Fibroblast of gingiva (primary cell): ENCODE results near the gene DDX25.

Experiments used
- DNase-seq: peaks from one replicate; pipeline ENCODE4 v3.0.0-alpha.2; 2011; ENCODE audit warnings: low read depth

The DDX25 gene

DNA sequence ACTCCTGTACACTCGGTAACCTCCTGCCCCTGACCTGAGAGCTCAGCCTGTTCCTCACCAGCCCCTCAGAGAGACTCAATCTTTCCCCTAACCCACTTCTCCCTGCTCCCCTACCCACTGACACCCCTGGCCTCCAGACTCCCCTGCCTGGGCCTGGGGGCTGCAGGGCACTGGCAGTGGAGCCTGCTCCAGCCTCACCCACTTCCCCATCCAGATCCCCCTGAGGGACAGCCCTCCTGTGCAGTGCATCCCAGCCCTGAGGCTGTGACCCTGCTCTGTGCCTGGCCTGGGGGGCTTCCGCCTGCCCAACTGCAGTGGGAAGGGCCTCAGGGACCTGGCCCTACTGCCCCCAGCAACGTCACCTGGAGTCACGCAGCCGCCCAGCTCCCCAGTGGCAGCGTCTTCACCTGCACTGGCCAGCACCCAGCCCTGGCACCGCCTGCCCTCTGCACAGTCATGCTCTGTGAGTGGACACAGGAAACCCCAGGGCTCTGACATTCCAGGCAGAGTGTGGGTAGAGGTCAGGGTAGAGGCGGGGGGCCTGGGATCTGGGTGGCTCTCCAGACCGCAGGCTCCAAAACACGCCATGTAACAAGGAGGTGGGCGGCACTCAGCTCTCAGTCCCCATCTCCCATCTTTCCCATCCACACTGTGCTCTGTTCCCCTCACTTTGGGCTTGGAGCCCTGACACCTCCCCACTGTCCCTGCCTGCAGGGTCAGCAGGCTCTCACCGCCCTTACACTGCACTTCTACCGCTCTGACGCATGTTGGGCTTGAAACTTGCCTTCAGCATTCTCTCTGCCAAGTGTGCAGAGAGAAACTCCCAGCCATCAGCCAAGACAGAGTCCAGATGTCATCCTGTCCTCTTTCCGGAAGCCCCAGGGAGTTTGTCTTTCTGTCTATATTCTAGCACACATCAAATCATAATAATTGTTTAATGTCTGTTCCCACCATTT lies 46.7 kb downstream of the DDX25 start:
- no peak for DNase-seq

DNA sequence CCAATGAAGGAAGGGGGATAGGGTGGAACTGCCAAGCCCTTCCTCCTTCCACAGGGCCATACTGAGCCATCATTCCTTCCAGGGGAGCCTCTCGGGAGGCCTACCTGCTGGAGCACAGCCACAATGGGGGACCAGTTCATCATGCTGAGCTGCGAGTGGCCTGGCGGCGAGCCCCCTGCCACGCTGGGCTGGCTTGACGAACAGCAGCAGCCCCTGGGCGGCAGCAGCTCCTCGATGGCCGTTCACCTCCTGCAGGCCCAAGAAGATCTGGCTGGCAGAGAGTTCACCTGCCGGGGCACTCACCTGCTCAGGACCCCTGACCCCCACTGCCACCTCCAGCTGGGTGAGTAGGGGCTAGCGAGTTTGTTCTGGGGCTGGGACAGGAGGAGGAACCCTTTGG lies 47.4 kb downstream of the DDX25 start:
- DNase-seq = no peak

DNA sequence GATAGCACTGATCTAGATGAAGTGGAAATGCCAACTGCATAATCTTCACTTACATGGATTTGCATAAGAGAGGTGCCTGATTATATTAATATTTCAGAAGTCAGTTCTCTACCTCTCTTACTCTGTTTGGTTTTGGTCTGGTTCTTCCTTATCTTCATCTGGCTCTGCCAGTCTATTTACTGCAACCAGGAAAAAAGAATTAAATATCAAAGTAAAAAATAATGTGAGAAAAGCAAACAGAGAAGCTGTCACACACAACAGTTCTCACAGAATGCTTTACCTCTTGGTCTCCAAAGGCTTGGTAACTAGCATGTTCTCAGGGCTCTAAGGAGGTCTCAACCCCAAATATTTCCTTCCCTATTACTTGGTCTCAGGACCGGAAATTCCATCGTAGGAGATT lies 48.3 kb downstream of the DDX25 start:
- DNase-seq = no peak

DNA sequence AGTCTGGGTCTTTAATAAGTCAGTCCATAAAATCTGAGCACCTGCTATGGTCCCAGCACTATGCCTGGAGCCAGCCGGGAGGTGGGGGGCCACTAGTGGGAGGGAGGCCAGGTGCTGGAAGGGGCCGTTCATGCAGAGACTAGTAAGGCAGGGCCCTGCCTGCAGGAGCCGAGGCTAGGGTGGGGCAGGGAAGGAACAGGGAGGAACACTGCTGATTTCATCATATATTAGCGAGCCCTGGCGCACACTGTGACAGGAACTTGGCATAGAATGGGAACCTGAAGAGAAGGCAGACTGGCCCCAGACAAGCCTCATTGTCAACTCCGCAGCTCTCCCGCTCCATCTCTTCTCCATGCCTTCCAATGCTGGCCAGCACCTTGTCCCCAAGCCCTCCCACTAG lies 48.7 kb downstream of the DDX25 start:
- DNase-seq = no peak

DNA sequence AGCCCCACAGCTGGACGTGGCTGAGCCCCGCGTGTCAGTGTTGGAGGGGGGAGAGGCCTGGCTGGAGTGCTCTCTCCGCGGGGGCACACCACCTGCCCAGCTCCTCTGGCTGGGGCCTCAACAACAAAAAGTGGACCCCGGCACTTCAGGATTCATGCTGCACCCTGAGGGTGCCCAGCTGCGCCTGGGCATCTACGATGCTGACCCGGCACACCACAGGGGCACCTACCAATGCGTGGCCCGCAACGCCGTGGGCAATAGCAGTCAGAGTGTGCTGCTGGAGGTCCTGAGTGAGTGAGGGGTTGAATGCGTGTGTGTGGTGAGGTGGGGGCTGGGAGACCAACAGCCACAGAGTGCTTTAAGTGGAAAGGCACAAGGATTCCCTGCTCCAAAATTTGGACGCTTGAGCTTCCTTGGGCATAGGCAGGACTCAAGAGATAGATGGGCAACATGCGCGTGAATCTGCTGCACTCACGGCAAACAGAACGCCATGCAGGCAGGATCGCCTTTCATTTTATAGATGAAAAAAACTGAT lies 49.2 kb downstream of the DDX25 start:
- DNase-seq = no peak

DNA sequence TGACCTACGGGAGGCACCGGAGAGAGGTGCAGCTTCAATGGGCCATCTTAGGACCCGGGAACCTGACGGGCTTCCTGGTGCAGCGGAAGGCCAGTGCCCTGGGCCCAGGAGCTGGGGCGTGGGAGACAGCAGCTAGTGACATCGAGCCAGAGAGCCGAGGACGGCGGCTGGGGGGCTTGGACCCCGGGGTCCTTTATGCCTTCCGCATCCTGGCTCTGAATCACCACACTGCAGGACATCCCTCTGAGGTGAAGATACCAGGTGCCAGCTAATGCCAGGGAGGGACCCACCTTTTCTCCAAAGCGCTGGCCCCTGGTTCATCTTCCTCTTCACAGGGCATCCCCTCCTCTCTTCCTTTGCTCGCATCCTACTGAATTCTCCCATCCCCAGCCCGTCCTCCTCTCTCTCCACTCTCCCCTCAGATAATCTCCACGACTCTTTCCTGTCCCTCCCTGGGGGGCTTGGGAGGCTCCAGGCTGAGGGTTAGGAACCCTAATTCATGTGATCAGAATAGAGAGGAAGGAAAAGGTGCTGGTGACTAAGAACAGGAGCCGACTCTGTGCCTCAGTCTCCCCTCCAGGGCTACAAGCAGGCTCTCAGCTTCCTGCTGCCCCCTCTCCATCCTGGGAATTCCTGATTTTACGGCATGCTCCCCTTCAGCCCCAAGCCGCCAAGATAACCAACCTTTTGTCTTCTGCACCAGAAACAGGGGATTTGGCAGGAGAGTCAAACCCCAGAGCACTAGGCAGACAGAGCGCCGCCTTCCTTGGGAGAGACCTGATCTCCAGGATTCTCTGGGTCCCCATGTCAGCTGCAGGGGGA lies 50.0 kb downstream of the DDX25 start:
- DNase-seq = no peak

DNA sequence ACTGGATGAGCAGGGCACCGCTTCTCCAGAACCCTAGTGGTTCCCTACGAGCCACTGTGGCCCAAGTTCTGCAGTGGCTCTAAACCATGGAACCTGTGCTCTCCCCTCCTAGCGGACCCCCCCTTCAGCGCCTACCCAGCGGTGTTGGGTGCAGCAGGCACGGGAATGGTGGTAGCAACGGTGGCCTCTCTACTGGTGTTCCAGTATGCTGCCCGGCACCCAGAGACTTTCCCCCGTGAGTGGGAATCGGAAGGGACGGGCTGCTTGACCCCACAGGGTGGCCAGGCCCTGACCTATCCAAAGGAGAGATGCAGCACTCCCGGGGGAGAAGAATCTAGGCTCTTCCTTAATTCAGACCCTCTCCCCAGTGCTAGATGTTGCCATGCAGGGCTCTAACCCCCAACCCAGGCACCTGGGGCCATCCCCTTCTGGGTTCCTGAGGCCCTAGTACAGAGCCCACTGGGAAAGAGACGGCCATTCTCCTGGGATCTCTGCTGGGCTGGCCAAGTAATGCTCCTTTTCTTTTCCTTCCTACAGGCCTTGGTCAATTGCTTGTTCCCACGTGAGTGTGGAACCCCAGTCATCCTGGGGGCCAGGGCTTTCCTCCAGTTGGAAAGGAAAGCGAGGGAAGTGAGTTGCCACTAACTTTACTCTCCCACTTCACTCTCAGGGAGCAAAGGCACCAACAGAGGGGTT lies 50.8 kb downstream of the DDX25 start:
- no peak for DNase-seq

DNA sequence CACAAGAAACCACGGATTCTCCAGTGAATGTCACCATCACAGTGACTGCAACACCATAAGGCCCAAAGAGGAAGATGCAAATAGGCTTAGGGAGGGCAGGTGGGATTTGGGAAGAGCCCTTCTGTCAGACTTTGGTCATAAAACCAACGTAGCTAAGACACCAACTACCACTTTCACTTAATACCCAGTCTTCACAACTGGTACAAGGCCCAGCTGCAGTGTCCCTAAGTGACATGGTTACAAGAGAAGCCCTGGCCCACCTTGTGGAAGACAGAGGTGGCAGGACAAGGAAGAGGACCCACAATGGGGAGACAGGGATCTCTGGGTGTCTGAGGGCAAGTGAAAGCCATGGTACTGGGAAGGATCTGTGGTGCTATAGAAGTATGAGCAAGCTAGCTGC lies 51.5 kb downstream of the DDX25 start:
- no peak for DNase-seq

DNA sequence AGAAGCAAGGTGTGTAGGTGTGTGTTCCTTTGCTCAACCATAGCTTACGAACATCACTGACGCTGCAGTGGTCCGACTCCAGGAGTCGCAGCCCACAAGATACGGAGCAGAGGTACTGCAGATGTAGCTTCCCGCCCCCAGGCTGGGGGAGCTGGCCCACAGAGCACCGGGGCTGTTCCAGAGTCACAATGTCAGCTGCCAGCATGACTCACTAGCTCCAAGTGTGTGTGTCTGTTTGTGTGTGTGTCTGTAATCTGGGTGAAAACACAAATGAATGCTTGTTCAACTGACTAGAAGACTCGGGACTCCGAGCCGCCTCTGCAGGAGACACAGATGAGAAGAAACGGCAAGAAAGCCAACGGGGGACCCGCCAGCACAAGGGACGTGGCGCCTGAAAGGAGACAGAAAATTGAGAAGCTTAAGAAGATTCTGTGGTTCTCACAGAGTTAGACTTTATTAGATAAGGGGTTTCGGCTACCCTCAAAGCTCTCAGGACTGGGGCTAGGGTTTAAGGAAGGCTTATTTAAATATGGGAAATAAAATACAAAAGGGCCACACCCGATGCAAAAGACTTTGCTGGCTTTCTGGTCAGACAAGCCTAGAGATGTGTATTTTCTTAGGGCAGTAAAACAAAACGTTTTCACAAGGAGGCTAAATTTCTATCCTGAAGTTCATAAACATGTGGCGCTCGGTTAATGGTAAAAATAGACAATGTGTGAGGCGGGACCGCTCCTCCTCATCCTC lies 52.3 kb downstream of the DDX25 start:
- no peak for DNase-seq

DNA sequence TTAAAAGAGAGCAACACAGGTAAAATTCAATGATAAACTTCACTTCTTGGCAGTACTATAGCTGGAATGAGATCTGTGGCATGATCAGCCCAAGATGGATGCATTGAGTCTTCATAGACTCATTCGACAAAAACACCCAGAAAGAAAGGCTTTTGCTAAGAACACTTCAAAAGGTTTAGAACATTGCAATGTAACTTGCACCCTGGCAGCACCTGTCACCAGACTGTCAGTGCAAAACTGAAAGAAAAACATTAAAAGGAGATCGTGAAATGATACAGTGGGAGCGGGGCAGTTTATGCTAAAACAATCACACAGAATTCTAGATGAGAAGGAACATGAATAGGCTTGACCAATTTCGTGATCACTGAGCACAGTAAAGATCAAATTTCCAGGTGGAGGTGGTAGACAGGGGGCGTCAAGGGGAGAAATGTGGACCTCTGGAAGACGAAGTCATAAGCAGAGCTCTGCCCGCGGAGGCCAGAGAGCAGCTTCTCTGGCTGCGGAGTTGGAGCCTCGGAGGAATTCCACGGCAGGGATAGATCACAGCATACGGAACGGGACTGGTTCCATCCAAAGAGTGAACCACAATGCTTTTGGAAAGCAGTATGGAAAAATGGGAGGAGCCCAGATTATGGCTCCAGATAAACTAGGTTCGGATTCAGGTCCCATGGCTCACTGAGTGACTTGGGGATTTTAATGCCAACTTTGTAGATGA lies 53.5 kb downstream of the DDX25 start:
- DNase-seq = no peak

DNA sequence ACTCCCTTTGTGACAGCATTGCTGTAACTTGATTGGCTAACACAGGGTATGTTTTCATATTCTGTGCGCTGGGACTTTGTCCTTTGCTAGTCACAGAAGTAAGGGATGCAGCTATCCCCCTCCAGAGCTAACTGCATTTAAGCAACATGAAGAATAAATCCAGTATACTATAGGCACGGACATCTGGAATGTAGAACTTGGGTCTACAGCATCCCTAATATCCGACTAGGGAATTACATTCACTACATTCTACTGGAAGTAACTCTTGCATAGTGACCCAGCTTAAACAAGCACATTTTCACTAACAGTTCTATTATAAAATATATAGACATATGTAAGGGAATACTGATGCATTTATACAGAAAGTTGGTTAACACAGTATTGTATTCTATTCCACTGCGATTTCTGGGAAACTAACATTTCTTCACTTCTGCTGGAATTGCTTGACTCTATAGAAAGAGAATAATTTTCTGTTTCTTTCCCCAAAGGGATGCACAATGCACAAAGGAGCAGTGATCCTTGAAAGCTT lies 54.6 kb downstream of the DDX25 start:
- DNase-seq = no peak

DNA sequence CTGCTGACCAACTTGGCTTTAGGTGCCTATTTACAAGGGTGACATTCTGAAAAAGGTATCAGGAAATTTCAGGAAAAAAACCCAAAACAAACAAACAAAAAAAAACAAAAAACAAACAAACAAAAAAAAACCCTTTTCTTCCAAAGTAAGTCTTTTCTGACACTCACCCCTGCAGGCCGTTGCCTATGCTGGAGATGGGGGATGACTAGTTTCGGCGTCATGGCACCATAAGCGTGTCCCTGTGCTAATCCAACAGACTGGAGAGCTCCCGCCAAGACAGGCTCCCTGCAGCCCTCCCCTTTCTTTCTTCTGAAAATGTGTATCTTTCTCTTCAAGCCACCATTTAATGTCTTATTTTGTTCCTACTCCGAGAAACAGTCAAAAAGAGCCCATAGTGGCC lies 55.2 kb downstream of the DDX25 start:
- DNase-seq = no peak

DNA sequence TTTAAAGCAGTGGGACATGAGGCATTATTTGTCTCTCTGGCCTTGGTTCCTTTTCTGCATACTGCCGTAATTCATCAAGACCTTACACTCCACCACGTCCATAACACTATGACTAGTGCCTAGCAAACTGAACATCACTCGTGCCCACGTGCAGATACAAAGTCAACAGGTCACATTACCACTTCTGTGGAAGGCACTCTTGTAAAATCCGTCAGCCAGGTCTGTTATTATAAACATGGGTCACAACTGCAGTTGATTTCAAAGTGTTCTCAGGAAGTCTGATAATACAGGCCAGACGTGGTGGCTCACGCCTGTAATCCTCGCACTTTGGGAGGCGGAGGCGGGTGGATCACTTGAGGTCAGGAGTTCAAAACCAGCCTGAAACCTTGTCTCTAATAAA lies 55.6 kb downstream of the DDX25 start:
- DNase-seq = no peak

DNA sequence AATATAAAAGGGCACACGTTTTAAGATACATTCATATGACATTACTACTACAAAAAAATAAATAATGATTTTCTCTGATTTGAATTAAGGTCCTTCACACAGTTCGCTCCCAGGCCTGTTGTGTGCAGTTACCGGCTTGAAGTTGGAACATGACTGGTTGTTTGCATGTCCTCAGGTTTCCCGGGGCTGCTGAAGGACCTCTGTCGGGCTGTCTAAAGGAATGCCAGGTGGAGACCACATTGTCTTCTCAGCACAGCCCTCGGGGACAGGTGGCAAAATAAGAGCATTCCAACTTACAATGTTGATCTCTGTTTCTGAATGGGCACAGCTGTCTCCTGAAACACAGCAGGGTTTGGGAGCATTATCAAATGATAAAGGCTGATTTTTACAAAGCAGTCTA lies 56.5 kb downstream of the DDX25 start:
- DNase-seq = no peak

DNA sequence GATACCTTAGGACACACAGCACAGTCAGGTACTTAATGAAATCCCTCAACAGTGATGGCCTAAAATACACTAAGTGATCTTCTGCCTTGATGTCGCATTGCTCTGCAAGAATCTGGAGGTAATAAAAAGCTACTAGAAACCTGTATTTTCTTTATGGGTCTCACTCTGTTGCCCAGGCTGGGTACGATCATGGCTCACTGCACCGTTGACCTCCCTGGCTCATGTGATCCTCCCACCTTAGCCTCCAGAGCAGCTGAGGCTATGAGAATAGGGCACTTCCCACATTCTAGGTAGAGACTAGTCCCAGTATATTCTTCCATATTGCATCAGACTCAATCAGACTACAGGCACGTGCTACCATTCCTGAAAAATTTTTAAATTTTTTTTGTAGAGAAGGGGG lies 63.2 kb downstream of the DDX25 start:
- DNase-seq = no peak

DNA sequence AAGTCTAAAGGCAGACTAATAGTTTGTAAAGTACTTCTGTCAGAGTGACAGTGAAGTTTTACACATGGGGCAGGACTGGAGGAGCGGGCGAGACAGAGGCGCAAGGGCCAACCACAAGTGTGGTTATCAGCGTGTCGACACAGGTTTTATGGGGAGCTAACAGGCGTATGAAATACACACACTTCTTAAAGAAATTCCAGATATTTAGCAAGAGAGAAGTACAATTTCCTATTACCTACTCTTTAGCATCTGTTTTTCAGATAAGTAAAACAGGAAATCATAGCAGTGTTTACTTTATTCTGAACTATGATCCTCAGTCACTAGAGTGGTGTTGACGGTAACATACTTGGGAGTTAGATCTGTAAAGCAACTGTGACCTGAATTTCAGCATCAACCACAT lies 64.0 kb downstream of the DDX25 start:
- no peak for DNase-seq

DNA sequence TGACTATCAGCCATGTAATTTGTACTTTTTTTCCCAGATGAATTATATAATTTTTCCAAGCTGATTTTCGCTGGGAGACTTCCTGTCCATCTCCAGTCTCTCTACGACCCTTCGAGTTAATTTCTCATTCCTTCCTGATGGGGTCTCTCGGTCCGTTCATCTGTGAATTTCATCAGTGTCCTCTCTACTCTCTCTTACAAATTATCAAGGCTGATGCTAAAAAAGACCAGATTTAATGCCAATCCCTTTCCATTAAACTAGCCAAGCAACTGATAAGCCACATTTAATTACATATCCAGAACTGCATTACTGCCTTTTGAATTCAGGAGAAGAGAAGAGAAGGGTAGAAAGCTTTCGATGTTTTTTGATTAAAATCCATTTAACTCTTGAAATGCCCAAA lies 67.3 kb downstream of the DDX25 start:
- DNase-seq = no peak

DNA sequence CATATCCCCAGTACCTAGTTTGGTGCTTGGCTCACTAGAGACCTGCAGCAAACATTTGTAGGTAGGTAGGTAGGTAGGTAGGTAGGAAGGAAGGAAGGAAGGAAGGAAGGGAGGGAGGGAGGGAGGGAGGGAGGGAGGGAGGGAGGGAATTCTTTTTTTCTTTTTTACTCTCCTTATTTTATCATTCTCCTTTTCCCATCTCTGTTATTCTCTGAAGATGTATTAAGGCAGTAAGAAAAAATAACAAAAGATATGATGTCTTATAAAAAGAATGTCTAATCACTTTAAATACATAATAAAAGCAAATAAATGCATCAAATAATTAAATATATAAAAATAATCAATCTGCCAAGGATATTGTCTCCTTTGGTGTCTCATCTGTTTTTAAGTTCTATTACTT lies 70.0 kb downstream of the DDX25 start:
- no peak for DNase-seq

DNA sequence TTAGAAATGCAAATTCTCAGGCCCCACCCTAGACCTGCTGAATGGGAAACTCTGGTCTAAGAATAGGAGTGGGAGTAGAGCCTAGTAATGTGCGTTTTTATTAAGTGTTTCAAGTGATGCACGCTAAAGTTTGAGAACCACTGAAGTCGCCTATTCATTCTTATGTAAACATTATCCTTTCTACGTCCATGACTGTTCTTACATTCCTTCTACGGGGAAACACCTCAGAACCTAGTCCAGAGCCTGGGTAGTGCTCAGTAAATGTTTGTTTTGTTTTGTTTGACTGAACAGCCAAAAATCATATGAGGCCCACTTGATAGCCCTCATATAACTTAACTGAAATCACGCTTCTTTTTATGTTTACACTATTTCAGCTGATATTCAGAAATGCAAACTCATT lies 71.3 kb downstream of the DDX25 start:
- no peak for DNase-seq

DNA sequence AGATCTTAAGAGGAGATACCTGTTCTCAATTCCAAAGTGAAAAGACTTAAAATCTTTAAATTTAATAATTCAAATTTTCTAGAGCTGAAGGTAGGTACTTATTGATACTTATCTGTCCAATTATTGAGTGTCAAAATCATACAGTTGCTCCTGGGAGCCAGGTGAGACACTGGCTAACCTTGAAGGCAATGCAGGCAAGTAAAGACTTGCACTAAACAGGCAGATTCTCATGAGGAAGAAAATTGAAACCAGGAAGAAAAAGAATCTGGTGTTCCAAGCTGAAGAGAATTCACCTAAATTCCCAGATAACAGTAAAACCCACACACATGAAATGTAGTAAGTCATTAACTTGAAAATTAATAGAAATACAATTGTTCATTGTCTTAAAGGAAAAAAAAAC lies 71.8 kb downstream of the DDX25 start:
- DNase-seq = no peak

DNA sequence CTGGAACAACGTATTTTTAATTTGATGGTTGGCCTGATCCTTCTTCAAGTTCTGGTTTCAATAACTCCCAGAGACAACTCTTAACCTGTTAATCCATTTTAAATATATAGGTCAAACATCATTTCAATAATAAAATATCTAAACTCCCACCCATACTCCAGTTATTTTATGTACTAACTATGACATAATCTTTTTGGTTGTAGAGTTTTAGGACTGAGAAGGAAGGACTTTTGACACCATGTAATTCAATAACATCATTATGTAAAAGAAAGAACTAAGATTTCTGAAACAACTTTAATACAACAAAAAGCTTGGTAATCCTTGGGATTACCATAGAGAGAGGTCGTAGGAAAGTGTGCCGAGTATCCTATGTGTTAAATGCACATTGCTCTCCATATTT lies 73.0 kb downstream of the DDX25 start:
- no peak for DNase-seq
